ENCODE results near the gene PALLD.

DNA sequence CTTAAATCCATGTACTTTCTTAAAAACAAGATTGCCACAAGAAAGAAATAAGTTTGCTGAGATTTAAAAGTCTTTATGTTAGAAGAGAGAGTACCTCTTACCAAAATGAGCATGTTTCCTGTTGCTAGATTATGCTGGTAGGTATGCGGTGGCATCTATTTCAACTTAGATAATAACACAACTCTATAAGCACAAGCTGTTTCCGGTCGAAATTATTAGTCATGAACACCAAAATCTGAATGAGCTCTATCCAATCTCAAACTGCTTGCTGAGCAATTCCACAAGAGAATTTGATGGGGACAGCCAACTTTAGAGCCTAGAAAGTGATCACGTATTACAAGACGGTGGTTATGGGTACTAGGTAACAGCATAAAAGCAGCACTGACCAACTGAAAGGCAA is 463.9 kb downstream of the PALLD start:
- no peak for TF ChIP-seq EZH2 (IDR thresholded peaks at IDR 0.05; ENCODE audit: low read length)
- TF ChIP-seq, protein P1, sequence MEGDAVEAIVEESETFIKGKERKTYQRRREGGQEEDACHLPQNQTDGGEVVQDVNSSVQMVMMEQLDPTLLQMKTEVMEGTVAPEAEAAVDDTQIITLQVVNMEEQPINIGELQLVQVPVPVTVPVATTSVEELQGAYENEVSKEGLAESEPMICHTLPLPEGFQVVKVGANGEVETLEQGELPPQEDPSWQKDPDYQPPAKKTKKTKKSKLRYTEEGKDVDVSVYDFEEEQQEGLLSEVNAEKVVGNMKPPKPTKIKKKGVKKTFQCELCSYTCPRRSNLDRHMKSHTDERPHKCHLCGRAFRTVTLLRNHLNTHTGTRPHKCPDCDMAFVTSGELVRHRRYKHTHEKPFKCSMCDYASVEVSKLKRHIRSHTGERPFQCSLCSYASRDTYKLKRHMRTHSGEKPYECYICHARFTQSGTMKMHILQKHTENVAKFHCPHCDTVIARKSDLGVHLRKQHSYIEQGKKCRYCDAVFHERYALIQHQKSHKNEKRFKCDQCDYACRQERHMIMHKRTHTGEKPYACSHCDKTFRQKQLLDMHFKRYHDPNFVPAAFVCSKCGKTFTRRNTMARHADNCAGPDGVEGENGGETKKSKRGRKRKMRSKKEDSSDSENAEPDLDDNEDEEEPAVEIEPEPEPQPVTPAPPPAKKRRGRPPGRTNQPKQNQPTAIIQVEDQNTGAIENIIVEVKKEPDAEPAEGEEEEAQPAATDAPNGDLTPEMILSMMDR (optimal IDR thresholded peaks at IDR 0.05 in 1 of 3, IDR thresholded peaks at IDR 0.05 in 1 of 3, conservative IDR thresholded peaks at IDR 0.05 in 1 of 3; ENCODE audit: extremely low read depth in 1 of 3, insufficient read depth in 2 of 3, low read length in 3 of 3): no peak

All from keratinocyte (primary cell).